HAP-1 (cell line): Measurements from ENCODE around the gene HIPK1.
"Not testable (repeated sequence)": the region's sequence is repeated elsewhere in the genome, so short reads cannot be mapped to it uniquely, and the experiment has no call there.

Source experiments
- DNase-seq, 2 experiments: peaks; one replicate each; pipeline ENCODE4 v3.0.0-alpha.2; 2016 to 2020; ENCODE audit warnings: low spot score in 2 of 2
- H3K27me3 ChIP-seq: fragments of 250-450 bp; sonication (Bioruptor Pico); 2 replicates; pipeline ENCODE4 v1.5.1; 2020; ENCODE audit warnings: low read depth, mild to moderate bottlenecking, moderate library complexity
- H3K36me3 ChIP-seq: fragments of 250-450 bp; sonication (Bioruptor Pico); replicated peaks from 2 replicates; pipeline ENCODE4 v1.5.1; 2020; ENCODE audit warnings: mild to moderate bottlenecking
- H3K4me1 ChIP-seq: fragments of 250-450 bp; sonication (Bioruptor Pico); 2 replicates; pipeline ENCODE4 v1.5.1; 2020; ENCODE audit warnings: mild to moderate bottlenecking
- H3K4me3 ChIP-seq: fragments of 250-450 bp; sonication (Bioruptor Pico); 2 replicates; pipeline ENCODE4 v1.5.1; 2020; ENCODE audit warnings: mild to moderate bottlenecking, moderate library complexity
- H3K9me3 ChIP-seq: fragments of 250-450 bp; sonication (Bioruptor Pico); 2 replicates; pipeline ENCODE4 v1.5.1; 2020; ENCODE audit warnings: mild to moderate bottlenecking, moderate library complexity
- in situ Hi-C: fragments of 300-500 bp; cut with MboI; formaldehyde crosslinking; loops from 3 replicates; pipeline ENCODE4 v1.14.3; 2020; ENCODE audit warnings: low sequenced_read_pairs, inconsistent platforms, mixed read lengths

The HIPK1 gene

DNA sequence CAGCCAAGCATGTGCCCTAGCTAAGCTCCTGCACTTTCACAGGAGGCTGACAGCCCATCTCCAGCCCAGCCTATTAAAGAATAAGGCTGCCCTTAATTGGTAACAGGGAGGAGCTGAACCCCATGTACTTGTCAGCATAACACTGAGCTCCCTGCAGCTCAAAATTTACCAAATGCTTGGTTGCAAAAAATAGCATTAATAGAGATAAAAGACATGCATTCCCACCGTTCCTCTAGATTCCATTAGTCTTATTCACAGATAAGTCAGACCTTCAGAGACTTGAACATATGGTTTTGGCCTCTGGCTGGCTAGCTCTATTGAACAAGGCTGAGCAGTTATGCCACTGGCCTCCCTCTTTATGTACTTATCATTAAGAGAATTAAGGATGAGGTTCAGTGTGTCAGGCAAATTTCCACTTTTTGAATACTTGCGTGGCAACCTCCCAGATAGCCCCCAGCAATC, 79.4 kb downstream of the HIPK1 start:
- H3K4me3 ChIP-seq, result no peak overlapping the region
- in situ Hi-C loops, result no loop called here
- no peak for DNase-seq
- H3K9me3 ChIP-seq, result peaks cover 2% of the 10 kb centered on the region; the same call in 1 of the 2 replicates
- no peaks in the 10 kb centered on the region for H3K4me1 ChIP-seq
- H3K27me3 ChIP-seq, result no peaks in the 10 kb centered on the region
- no peaks in the 10 kb centered on the region for H3K36me3 ChIP-seq

DNA sequence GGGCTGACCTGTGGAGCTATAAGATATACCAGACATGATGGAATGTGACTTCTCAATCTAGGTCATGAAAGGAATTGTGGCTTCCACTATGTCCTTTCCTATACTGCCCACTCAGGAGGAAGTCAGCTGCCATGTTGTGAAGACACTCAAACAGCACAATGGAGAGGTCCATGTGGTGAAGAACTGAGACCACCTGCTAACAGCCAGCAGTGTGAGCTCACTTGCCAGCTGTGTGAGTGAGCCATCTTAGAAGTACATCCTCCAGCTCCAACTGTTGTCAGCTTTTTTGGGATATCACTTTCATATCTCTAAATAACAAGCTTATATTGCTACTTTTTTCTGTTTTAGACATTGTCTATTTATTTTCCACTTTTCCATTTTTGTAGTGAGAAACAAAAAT, 79.9 kb downstream of the HIPK1 start:
- Histone ChIP-seq H3K4me3 (no peak overlapping the region), H3K9me3 (peaks cover 2% of the 10 kb centered on the region; the same call in 1 of the 2 replicates), H3K4me1 (no peaks in the 10 kb centered on the region), H3K27me3 (no peaks in the 10 kb centered on the region), H3K36me3 (no peaks in the 10 kb centered on the region)
- in situ Hi-C loops, result no loop called here
- DNase-seq, result no peak

DNA sequence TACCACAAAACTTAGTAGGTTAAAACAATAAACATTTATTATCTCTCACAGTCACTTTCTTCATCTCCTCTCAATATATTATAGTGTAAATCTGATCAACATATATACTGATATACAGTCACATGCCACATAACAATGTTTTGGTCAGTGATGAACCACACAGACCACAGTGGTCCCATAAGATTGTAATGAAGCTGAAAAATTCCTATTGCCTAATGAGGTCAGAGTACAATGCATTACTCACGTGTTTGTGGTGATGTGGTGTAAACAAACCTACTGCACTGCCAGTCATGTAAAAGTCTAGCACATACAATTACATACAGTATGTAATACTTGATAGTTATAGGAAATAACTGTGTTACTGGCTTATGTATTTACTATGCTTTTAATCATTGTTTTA, 80.3 kb downstream of the HIPK1 start:
- DNase-seq, result no peak
- Histone ChIP-seq H3K4me3 (no peak overlapping the region), H3K27me3 (no peaks in the 10 kb centered on the region), H3K4me1 (no peaks in the 10 kb centered on the region), H3K9me3 (peaks cover 2% of the 10 kb centered on the region; the same call in 1 of the 2 replicates), H3K36me3 (no peaks in the 10 kb centered on the region)
- in situ Hi-C loops, result no loop called here

DNA sequence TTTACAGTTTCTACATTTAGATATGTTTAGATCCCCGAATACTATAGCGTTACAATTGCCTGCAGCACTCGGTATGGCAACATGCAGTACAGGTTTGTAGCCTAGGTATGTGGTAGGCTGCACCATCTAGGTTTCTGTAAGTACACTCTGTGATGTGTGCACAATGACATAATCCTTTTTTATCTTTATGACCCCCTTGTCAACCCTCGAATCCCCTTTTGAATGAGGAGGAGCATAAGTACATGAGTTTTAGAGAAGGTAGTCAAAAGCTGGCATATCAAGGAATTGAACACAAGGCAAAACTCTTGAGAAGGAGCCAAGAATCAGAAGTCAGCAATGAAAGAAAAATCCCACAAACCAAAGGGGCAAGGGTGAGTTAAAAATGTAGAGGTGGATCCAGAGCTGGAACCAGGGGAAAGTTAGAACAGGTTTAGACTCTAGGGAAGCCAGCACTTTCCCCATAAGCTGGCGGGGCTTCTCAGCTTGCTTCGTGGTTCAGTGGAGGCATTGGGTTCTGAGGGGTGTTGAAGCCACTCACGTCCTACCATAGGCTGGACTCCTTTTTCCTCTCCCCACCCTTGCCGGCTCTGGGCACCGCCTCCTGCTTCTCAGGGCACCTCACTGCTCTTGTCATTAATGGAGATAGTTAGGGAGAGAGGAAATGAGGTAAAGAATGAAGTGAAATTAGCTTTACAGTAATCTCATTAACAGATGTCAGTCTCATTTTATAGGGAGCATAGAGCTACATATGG, 81.5 kb downstream of the HIPK1 start:
- Histone ChIP-seq H3K4me1 (no peaks in the 10 kb centered on the region), H3K4me3 (no peak overlapping the region), H3K9me3 (peaks cover under 1% of the 10 kb centered on the region; the same call in 1 of the 2 replicates), H3K27me3 (no peaks in the 10 kb centered on the region), H3K36me3 (no peaks in the 10 kb centered on the region)
- in situ Hi-C loops, result no loop called here
- no peak for DNase-seq

DNA sequence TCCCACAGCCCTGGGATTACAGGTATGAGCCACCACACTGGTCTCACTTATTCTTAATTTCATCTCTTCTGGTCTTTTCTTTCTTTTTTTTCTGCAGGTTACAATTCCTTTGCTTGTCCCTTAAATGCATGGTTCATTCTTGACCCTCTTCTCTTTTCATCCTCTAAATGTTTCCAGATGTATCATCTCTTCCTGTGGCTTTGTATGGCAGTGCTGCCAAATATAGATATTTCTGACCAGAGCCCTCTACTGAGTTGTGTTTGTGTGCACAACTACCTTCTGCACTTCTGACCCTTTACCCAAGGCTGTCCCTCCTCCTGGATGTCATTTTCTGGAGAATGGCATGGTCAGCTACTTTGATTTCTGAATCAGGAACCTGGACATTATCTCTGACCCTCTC, 82.7 kb downstream of the HIPK1 start:
- no peaks in the 10 kb centered on the region for H3K4me1 ChIP-seq
- H3K4me3 ChIP-seq, result no peak overlapping the region
- in situ Hi-C loops, result no loop called here
- H3K9me3 ChIP-seq, result no peaks in the 10 kb centered on the region
- H3K27me3 ChIP-seq, result no peaks in the 10 kb centered on the region
- no peak for DNase-seq
- no peaks in the 10 kb centered on the region for H3K36me3 ChIP-seq

DNA sequence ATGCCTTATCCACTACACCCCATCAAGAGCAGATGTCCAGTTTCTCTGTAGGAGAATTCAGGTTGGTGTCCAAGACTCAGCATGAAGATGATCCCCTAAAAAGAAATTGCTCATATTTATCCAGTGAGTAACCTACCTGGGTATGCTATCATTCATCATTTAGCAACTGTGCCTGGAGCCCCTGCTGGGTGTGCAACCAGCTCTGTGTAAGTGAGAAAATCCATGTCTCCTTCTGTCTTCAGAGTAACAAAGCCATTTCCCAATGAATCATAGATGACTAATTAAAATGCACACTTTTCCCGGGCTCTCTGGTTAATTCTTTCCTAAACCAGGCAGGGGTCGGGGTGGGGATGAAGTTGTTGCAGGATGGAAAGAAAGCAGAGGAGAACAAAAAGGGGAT, 86.0 kb downstream of the HIPK1 start:
- H3K9me3 ChIP-seq, result no peaks in the 10 kb centered on the region; the same call in 1 of the 2 replicates
- H3K4me1 ChIP-seq, result no peaks in the 10 kb centered on the region
- in situ Hi-C loops, result no loop called here
- H3K36me3 ChIP-seq, result no peaks in the 10 kb centered on the region
- DNase-seq, result no peak
- H3K4me3 ChIP-seq, result no peak overlapping the region
- no peaks in the 10 kb centered on the region for H3K27me3 ChIP-seq

DNA sequence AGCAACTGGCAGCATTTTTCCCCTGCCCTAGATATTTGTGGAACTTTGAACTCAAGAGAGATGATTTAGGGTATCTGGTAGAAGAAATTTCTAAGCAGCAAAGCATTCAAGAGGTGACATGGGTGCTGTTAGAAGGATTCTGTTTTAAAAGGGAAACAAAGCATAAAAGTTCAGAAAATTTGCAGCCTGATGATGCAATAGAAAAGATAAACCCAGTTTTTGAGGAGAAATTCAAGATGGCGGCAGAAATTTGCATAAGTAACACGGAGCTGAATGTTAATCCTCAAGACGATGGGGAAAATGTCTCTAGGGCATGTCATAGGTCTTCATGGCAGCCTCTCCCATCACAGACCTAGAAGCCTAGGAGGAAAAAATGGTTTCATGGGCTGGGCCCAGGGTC, 90.6 kb downstream of the HIPK1 start:
- DNase-seq, in situ Hi-C loops, H3K4me1 ChIP-seq, H3K27me3 ChIP-seq, H3K4me3 ChIP-seq, H3K36me3 ChIP-seq, H3K9me3 ChIP-seq: not testable (repeated sequence)

DNA sequence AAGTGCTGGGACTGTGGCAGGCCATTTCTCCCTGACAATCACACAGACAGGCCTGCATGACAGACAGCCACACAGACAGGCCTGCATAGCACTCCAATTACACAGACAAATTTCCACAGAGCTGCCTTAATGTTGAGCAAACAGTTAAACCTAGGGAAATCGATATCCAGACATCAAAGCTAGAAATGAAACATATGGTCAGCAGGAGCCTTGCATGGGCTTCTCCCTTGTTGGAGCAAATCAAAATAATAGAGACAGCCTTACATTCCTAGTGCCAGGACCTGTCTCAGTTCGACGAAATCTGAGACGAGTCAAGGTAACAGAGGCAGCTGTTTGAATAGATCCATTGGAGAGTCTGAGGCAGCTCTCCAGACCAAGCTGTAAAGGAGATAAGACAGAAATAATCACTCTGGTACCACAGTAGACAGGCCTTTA, 92.6 kb downstream of the HIPK1 start:
- Histone ChIP-seq H3K27me3 (no peaks in the 10 kb centered on the region), H3K9me3 (no peaks in the 10 kb centered on the region; the same call in 1 of the 2 replicates), H3K4me1 (no peaks in the 10 kb centered on the region; the same call in 1 of the 2 replicates), H3K4me3 (no peak overlapping the region), H3K36me3 (no peaks in the 10 kb centered on the region)
- DNase-seq, result no peak
- in situ Hi-C loops, result no loop called here

DNA sequence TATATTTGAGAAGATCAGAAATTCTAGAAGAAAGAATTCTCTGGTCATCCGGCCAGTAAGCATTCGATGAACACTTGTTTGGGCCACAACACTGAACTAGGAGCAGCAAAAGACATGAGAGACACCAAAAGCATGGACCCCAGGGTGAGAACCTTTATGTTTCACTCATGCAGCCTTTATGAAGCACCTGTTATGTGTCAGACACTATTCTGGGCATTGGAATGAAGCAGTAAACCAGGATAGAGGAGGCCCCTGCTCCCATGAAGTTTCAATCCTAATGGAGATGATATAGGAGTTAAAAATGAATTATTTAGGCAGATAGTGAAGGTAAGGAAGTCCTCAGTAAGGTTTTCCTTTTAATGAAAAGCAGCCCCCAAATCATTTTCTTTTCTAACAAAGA, 93.8 kb downstream of the HIPK1 start:
- Histone ChIP-seq H3K9me3 (no peaks in the 10 kb centered on the region; the same call in 1 of the 2 replicates), H3K36me3 (no peaks in the 10 kb centered on the region), H3K4me3 (no peak overlapping the region), H3K27me3 (no peaks in the 10 kb centered on the region), H3K4me1 (no peaks in the 10 kb centered on the region; the same call in 1 of the 2 replicates)
- no peak for DNase-seq
- in situ Hi-C loops, result no loop called here

DNA sequence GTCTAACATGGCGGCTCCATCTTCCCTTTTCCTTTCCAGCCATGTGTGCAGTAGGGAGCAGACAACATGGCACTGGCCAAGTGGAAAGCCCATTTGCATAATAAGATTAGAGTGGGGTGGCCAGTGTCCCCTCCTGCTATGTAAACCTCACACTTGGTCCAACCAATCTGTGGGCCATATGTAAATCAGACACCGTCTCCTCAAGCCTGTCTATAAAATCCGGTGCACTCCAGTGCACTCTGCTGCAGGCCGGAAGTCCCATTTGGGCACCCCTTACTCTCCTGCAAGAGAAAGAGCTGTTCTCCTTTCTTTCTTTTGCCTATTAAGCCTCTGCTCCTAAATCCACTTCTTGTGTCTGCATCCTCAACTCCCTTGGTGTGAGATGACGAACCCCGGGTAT, 94.3 kb downstream of the HIPK1 start:
- Histone ChIP-seq H3K4me1 (no peaks in the 10 kb centered on the region; the same call in 1 of the 2 replicates), H3K4me3 (no peak overlapping the region), H3K9me3 (no peaks in the 10 kb centered on the region; the same call in 1 of the 2 replicates), H3K36me3 (no peaks in the 10 kb centered on the region), H3K27me3 (no peaks in the 10 kb centered on the region)
- in situ Hi-C loops, result no loop called here
- no peak for DNase-seq

DNA sequence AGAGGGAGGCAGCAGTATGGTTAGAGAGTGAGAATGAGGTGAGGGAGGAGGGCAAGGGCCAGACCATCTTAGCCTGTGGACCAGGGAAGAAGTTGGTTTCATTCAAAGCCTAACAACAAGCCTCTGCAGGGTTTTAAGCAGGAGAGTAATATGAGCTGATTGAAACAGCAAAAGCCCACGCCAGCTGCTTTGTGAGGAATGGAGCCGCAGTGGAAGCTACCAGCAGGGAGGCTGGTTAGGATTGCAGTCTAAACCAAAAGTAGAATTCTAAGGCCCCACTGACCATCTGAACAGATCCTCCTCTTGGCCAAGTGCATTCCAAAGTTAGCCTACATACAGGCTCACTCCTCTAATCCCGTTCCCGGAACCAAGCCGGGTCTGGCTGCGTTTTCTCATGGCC, 94.9 kb downstream of the HIPK1 start:
- Histone ChIP-seq H3K4me1 (no peaks in the 10 kb centered on the region; the same call in 1 of the 2 replicates), H3K4me3 (no peak overlapping the region), H3K9me3 (no peaks in the 10 kb centered on the region; the same call in 1 of the 2 replicates), H3K36me3 (no peaks in the 10 kb centered on the region), H3K27me3 (no peaks in the 10 kb centered on the region)
- in situ Hi-C loops, result no loop called here
- no peak for DNase-seq

DNA sequence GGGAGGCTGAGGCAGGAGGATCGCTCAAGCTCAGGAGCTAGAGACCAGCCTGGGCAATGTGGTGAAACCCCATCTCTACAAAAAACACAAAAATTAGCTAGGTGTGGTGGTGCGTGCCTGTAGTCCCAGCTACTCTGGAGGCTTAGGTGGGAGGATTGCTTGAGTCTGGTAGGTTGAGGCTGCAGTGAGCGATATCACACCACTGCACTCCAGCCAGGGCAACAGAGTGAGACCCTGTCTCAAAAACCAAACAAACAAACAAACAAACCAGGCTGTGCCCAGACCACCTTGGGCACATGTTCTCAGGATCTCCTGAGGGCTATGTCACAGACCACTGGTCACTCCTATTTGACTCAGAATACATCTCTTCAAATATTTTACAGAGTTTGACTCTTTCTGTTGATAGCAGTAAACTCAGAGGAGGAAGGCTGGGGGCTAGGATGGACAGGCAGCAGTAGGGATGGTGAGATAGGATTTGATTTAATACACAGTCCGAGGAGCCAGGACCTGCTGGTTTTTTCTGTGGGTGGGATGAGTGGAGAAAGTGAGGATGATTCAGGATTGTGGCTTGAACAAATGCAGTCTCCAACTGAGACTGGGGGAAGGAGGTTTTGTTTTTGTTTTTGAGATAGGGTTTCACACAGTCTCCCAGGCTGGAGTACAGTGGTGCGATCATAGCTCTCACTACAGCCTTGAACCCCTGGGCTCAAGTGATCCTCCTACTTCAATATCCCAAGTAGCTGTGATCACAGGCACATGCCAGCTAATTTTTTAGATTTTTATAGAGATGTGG, 96.7 kb downstream of the HIPK1 start:
- in situ Hi-C loops, result no loop called here
- Histone ChIP-seq H3K27me3 (no peaks in the 10 kb centered on the region), H3K4me3 (no peak overlapping the region), H3K36me3 (no peaks in the 10 kb centered on the region), H3K9me3 (no peaks in the 10 kb centered on the region), H3K4me1 (no peaks in the 10 kb centered on the region; the same call in 1 of the 2 replicates)
- DNase-seq, result no peak

DNA sequence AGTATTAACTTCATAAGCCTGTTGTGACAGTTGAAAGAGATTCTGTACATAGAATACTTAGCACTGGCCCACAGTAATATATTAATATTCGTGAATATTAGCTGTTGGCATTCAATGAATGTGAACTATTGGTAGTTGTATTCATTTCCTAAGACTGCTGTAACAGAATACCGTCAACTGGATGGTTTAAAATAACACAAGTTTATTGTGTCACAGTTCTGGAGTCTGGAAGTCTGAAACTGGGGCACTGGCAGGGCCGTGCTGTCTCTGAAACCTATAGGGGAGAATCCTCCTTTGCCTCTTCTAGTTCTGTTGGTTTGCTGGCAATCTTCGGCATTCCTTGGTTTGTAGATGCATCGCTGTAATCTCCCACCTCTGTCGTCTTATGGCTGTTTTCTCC, 97.7 kb downstream of the HIPK1 start:
- in situ Hi-C loops, result no loop called here
- DNase-seq, result no peak
- Histone ChIP-seq H3K27me3 (no peaks in the 10 kb centered on the region), H3K36me3 (no peaks in the 10 kb centered on the region), H3K9me3 (no peaks in the 10 kb centered on the region), H3K4me1 (no peaks in the 10 kb centered on the region; the same call in 1 of the 2 replicates), H3K4me3 (no peak overlapping the region)
